Tibial nerve (tissue), 4 donors: ENCODE data around the gene DPEP3.

ENCODE experiments used
- EP300 ChIP-seq, 2 donors: sonication (generic); formaldehyde crosslinking; IDR thresholded peaks; one replicate each; pipeline ENCODE4 v1.6.1; 2017; ENCODE audit warnings: antibody characterized with exemption in 2 of 2, mild to moderate bottlenecking in 1 of 2
- POLR2A ChIP-seq, 2 donors: fragments of 450-650 bp; IDR thresholded peaks; one replicate each; pipeline ENCODE4 v1.6.1; 2017; ENCODE audit warnings: antibody characterized with exemption in 2 of 2, mild to moderate bottlenecking in 2 of 2, moderate library complexity in 2 of 2
- TF ChIP-seq, protein P1 (sequence below), 5 experiments: fragments of 200-600 bp in 3 of 5; fragments of 450-650 bp in 2 of 5; sonication (generic) in 3 of 5; IDR thresholded peaks; one replicate each; pipeline ENCODE4 v1.5.1; 2016 to 2019; ENCODE audit warnings: antibody characterized with exemption in 5 of 5, mild to moderate bottlenecking in 3 of 5, moderate library complexity in 2 of 5

GRCh38 chr16:67962135-67962534 is 18.2 kb downstream of the DPEP3 start:
- TF ChIP-seq, protein P1, sequence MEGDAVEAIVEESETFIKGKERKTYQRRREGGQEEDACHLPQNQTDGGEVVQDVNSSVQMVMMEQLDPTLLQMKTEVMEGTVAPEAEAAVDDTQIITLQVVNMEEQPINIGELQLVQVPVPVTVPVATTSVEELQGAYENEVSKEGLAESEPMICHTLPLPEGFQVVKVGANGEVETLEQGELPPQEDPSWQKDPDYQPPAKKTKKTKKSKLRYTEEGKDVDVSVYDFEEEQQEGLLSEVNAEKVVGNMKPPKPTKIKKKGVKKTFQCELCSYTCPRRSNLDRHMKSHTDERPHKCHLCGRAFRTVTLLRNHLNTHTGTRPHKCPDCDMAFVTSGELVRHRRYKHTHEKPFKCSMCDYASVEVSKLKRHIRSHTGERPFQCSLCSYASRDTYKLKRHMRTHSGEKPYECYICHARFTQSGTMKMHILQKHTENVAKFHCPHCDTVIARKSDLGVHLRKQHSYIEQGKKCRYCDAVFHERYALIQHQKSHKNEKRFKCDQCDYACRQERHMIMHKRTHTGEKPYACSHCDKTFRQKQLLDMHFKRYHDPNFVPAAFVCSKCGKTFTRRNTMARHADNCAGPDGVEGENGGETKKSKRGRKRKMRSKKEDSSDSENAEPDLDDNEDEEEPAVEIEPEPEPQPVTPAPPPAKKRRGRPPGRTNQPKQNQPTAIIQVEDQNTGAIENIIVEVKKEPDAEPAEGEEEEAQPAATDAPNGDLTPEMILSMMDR (IDR thresholded peaks at IDR 0.05), result no peak
- TF ChIP-seq POLR2A (IDR thresholded peaks at IDR 0.05) (no peak), EP300 (IDR thresholded peaks at IDR 0.05) (no peak)
